Measurements from ENCODE around the gene DLG5. TPM values are rescaled to one million over a fixed set of nuclear protein-coding genes. Genes with fewer than 3 reads are reported as not detected.

The DLG5 gene
- total RNA-seq, 4 donors from 2014 or later: 117 to 196 (median 147) TPM

DNA sequence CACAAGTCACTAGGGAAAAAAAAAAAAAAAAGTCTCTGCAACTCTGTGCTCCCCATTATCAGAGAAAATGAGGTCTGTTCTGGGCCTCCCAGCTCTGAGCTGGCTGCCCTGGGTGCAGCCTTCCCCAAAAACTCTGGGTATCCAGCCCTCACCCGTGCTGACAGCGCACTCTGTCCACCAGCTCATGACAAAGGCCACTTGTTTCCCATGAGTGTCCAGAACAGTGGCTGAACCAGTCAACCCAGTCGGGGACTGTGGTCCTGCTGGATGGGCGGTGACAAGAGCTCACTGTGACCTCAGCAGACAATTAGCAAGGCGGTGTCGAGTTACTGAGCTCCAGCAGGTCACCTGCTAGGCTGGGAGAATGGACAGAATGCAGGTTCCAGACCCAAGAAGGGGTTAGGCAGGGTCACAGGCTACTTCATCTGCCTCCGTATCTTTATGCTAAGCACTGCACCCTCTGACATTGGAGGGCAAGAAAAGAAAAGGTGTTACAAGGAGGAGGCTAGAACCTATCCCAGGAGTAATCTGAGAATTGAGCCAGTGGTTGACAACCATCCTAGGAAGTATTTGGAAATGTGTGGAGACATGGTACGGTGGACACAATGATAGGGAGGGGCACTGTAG, 37.2 kb downstream of the DLG5 start:
- H3K4me3 ChIP-seq: no peak overlapping the region
- 61% methylated on average over 8 of the region's 8 CpGs for WGBS
- TF ChIP-seq EP300 (IDR thresholded peaks at IDR 0.05) (no peak), POLR2A (IDR thresholded peaks at IDR 0.05) (no peak), POLR2AphosphoS5 (IDR thresholded peaks at IDR 0.05) (no peak)
- TF ChIP-seq, protein P1, sequence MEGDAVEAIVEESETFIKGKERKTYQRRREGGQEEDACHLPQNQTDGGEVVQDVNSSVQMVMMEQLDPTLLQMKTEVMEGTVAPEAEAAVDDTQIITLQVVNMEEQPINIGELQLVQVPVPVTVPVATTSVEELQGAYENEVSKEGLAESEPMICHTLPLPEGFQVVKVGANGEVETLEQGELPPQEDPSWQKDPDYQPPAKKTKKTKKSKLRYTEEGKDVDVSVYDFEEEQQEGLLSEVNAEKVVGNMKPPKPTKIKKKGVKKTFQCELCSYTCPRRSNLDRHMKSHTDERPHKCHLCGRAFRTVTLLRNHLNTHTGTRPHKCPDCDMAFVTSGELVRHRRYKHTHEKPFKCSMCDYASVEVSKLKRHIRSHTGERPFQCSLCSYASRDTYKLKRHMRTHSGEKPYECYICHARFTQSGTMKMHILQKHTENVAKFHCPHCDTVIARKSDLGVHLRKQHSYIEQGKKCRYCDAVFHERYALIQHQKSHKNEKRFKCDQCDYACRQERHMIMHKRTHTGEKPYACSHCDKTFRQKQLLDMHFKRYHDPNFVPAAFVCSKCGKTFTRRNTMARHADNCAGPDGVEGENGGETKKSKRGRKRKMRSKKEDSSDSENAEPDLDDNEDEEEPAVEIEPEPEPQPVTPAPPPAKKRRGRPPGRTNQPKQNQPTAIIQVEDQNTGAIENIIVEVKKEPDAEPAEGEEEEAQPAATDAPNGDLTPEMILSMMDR (IDR thresholded peaks at IDR 0.05): no peak
- no peaks in the 10 kb centered on the region for H3K27me3 ChIP-seq
- H3K36me3 ChIP-seq: no peaks in the 10 kb centered on the region
- no peak for DNase-seq (ENCODE audit: low spot score in 2 of 2)
- H3K27ac ChIP-seq: peak overlapping the region; percentile 83
- peaks cover 81% of the 10 kb centered on the region for H3K4me1 ChIP-seq
- H3K9me3 ChIP-seq: no peaks in the 10 kb centered on the region

DNA sequence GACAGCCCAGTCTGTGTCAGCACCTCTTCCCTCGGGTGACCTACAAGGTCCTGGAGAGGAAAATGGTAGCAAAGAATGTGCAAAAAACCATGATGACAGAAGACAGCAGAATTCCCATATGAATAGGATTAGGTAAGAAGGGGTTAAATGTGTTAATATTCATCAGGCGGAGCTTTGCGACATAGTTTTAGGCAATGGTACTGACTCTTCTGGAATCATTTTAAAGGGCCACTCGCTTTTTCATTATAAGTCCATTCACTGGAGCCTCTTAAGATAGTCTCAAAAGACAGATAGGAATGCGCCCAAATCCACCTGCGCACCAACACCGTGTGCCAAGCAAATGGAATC, 38.2 kb downstream of the DLG5 start:
- no peak for DNase-seq (ENCODE audit: low spot score in 2 of 2)
- TF ChIP-seq POLR2AphosphoS5 (IDR thresholded peaks at IDR 0.05): no peak
- TF ChIP-seq POLR2A (IDR thresholded peaks at IDR 0.05): no peak
- TF ChIP-seq, protein P1 (IDR thresholded peaks at IDR 0.05): no peak
- no peak for TF ChIP-seq EP300 (IDR thresholded peaks at IDR 0.05)
- Histone ChIP-seq H3K4me3 (peak overlapping the region; percentile 23), H3K4me1 (peaks cover 80% of the 10 kb centered on the region), H3K36me3 (no peaks in the 10 kb centered on the region), H3K27ac (peak overlapping the region; percentile 83), H3K9me3 (no peaks in the 10 kb centered on the region), H3K27me3 (no peaks in the 10 kb centered on the region)
- WGBS: 31% methylated on average over 7 of the region's 7 CpGs

DNA sequence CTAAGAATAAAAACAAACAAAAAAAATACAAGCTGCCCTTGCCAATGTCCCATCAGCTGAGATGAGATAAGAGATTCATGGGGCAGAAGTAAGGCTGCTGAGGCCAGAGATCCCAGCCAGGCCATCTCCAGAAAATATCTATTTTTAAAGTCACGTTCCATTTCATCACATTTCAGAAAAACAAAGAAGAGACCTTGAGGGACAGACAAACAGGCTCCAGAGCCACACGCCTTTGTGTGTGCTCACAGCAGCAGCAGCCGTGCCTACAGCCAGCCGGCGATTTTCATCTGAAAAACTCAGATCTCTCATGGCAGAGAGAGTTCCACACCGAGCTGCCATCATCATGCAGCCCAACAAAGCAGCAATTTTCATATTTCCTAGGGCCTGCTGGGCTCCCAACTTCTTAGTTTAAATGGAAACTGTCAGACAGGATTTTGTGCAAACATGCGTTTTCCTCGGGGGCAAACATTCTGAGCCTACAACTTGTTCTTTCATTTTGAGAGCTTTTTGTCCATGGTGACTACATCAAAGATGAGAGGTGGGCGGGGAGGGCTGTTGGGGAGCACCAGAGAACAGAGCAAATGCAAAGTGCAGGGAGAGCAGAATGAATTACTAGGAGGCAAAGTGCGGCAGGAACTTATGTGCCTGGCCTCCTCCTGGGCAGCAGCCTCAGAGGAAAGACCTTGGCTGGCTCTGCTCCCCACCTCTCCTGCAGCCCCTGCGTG, 38.8 kb downstream of the DLG5 start:
- Histone ChIP-seq H3K4me3 (peak overlapping the region; percentile 23), H3K27ac (peak overlapping the region; percentile 83), H3K4me1 (peaks cover 78% of the 10 kb centered on the region), H3K27me3 (no peaks in the 10 kb centered on the region), H3K36me3 (no peaks in the 10 kb centered on the region), H3K9me3 (no peaks in the 10 kb centered on the region)
- WGBS: 25% methylated on average over 11 of the region's 11 CpGs
- no peak for DNase-seq (ENCODE audit: low spot score in 2 of 2)
- TF ChIP-seq POLR2AphosphoS5 (IDR thresholded peaks at IDR 0.05) (no peak), EP300 (IDR thresholded peaks at IDR 0.05) (no peak), POLR2A (IDR thresholded peaks at IDR 0.05) (no peak)
- TF ChIP-seq, protein P1 (IDR thresholded peaks at IDR 0.05): no peak

DNA sequence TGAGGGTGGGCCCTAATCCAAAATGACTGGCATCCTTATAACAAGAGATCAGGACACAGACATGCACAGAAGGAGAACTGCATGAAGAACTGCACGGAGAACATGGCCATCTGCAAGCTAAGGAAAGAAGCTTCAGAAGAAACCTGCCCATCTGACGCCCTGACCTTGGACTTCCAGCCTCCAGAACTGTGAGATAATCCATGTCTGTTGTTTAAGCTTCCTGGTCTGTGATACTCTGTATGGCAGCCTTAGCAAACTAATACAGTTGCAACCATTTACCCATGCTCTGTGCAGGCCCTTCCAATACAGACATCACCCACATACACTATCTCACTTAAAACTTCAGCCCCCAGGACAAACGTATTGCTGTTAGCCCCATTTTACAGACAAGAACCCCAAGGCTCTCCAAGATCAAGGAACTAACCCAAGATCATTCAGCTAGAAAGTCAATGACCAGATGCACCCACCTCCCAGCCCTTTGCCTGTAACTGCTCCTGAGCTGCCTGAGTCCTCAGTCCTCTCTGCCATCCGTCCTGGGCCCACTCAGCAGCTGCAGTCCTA, 39.7 kb downstream of the DLG5 start:
- no peaks in the 10 kb centered on the region for H3K9me3 ChIP-seq
- peaks cover 68% of the 10 kb centered on the region for H3K4me1 ChIP-seq
- WGBS: 87% methylated on average over 4 of the region's 4 CpGs
- no peaks in the 10 kb centered on the region for H3K36me3 ChIP-seq
- H3K4me3 ChIP-seq: no peak overlapping the region
- peak overlapping the region; percentile 83 for H3K27ac ChIP-seq
- H3K27me3 ChIP-seq: no peaks in the 10 kb centered on the region
- TF ChIP-seq EP300 (IDR thresholded peaks at IDR 0.05) (no peak), POLR2AphosphoS5 (IDR thresholded peaks at IDR 0.05) (no peak), POLR2A (IDR thresholded peaks at IDR 0.05) (no peak)
- TF ChIP-seq, protein P1 (IDR thresholded peaks at IDR 0.05): no peak
- DNase-seq (ENCODE audit: low spot score in 2 of 2): no peak

DNA sequence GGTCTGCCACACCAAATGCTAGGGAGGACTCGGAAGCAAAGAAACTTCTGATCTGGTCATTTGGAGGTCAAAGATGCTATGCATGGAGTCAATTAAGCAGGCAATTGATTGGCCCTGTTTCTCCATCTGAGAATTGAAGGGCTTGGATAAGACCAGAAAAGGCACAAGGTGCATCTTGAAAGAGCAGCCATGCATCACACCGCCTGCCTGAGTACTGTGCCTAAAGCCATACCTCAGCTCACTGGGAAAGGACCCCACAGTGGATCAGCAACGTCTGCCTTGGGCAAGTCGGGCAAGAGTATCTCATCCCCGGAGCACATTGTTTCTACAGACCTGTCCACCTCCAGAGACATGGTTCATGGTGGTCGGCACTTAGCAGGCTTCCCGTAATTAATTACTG, 42.4 kb downstream of the DLG5 start:
- Histone ChIP-seq H3K27ac (no peak overlapping the region), H3K9me3 (no peaks in the 10 kb centered on the region), H3K4me1 (peaks cover 46% of the 10 kb centered on the region), H3K27me3 (no peaks in the 10 kb centered on the region), H3K4me3 (no peak overlapping the region), H3K36me3 (no peaks in the 10 kb centered on the region)
- no peak for DNase-seq (ENCODE audit: low spot score in 2 of 2)
- 71% methylated on average over 7 of the region's 7 CpGs for WGBS
- TF ChIP-seq POLR2AphosphoS5 (IDR thresholded peaks at IDR 0.05): no peak
- no peak for TF ChIP-seq EP300 (IDR thresholded peaks at IDR 0.05)
- no peak for TF ChIP-seq POLR2A (IDR thresholded peaks at IDR 0.05)
- TF ChIP-seq, protein P1 (IDR thresholded peaks at IDR 0.05): no peak

Measured in suprapubic skin (tissue), 4 donors.